SW480 (cell line): ENCODE measurements around the gene MATN4.

Source experiments
- DNase-seq: peaks from one replicate; pipeline ENCODE4 v3.0.0-alpha.2; 2016; ENCODE audit warnings: low spot score

The MATN4 gene

GRCh38 chr20:45313943-45314342, 5.8 kb upstream of the MATN4 start:
- no peak for DNase-seq

GRCh38 chr20:45313065-45313695, 5.1 kb upstream of the MATN4 start:
- DNase-seq = no peak

- no peak for DNase-seq
Observed at GRCh38 chr20:45312241-45312640, 4.1 kb upstream of the MATN4 start.

- DNase-seq = peak; percentile 74
Observed at GRCh38 chr20:45311589-45312211, 3.6 kb upstream of the MATN4 start.

- no peak for DNase-seq
Observed at GRCh38 chr20:45309075-45309474, 976 bp upstream of the MATN4 start.

- DNase-seq = no peak
Observed at GRCh38 chr20:45307076-45307640, 941 bp downstream of the MATN4 start.

- no peak for DNase-seq
Observed at GRCh38 chr20:45306431-45306982, 1.6 kb downstream of the MATN4 start, which contains the start of gene RBPJL. TSS of gene RBPJL (plus strand) at chr20:45306840. CDS start at chr20:45306923, 83 bp downstream.

GRCh38 chr20:45305262-45305661, 2.8 kb downstream of the MATN4 start:
- no peak for DNase-seq

GRCh38 chr20:45304464-45304999, 3.6 kb downstream of the MATN4 start:
- DNase-seq = no peak

GRCh38 chr20:45303586-45304463, 4.3 kb downstream of the MATN4 start:
- no peak for DNase-seq

GRCh38 chr20:45301824-45302271, 6.3 kb downstream of the MATN4 start:
- DNase-seq = no peak

- peak; percentile 64 for DNase-seq
Observed at GRCh38 chr20:45300961-45301360, 7.1 kb downstream of the MATN4 start.

- DNase-seq = no peak
Observed at GRCh38 chr20:45299786-45300185, 8.3 kb downstream of the MATN4 start.

- no peak for DNase-seq
Observed at GRCh38 chr20:45297786-45298497, 10.2 kb downstream of the MATN4 start.

- no peak for DNase-seq
Observed at GRCh38 chr20:45294659-45295058, 13.4 kb downstream of the MATN4 start.

- DNase-seq = no peak
Observed at GRCh38 chr20:45294003-45294368, 14.1 kb downstream of the MATN4 start.

GRCh38 chr20:45293041-45294002, 14.8 kb downstream of the MATN4 start:
- DNase-seq = peak; percentile 87

- no peak for DNase-seq
Observed at GRCh38 chr20:45292343-45292742, 15.8 kb downstream of the MATN4 start.

- DNase-seq = no peak
Observed at GRCh38 chr20:45291526-45291925, 16.6 kb downstream of the MATN4 start.
